Activated T-cell treated with anti-CD3 and anti-CD28 coated beads, Interleukin-2, amount 50 U/mL, for 48 hours (primary cell): ENCODE results near the gene DDX51.

Experiments
- DNase-seq, 2 experiments: peaks; one replicate each; pipeline ENCODE4 v3.0.0-alpha.2; 2020

DDX51 gene

DNA sequence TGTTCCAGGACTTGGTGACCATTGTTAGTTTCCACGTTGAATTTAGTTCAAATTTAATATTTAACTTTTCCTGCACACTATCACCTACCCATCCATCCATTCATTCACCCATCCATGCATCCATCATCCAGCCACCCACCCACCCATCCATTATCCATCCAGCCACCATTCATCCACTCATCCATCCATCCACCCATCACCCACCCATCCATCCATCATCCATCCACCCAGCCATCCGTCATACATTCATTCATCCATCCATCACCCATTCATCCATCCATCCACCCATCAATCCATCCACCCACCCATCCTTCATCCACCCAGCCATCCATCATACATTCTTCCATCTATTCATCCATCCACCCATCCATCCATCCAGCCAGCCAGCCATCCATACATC is 22.0 kb upstream of the DDX51 start:
- no peak for DNase-seq

- no peak for DNase-seq
Observed at GRCh38 chr12:132165584-132165983, 21.5 kb upstream of the DDX51 start.

DNA sequence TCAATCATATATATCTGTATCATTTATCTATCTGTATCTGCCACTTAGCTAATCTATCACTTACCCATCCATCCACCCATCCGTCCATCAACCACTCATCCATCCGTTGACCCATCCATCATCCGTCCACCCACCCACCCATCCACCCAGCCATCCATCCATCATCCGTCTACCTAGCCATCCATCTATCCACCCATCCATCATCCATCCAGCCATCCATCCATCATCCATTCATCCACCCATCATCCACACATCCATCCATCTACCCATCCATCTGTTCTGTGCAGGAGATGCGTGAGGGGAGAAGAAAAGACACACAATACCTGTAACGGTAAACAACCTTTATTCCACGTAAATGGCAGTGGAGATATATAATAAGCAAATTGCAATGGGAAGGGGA is 20.3 kb upstream of the DDX51 start:
- DNase-seq: no peak

- DNase-seq: no peak
Observed at GRCh38 chr12:132163911-132164288, 19.8 kb upstream of the DDX51 start.

GRCh38 chr12:132163041-132163910 is 19.2 kb upstream of the DDX51 start:
- DNase-seq: no peak

DNA sequence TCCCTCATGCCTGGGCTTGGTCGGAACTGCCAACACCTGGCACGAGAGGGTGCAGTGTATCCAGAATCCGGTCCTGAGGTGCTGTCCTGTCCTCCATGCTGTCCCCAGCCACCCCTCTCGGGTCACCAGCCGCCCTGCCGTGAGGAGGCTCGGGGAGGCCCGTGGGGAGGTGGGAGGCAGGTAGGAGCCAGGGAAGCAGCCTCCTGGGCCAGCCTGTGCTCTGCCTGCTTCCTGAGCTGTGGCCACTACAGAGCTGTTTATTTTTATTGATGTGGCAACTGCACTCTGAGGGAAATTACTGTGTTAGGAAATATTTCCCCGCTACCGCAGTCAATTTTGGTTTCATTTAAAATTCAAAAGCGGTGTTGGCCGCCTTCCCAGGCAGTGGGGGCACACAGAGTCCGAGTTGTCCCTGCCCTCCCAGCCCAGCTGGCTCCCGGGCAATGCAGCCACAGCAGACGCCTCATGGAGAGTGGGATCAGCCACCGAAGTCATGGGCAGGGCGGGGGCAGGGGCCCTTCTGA is 18.5 kb upstream of the DDX51 start:
- DNase-seq: no peak

DNA sequence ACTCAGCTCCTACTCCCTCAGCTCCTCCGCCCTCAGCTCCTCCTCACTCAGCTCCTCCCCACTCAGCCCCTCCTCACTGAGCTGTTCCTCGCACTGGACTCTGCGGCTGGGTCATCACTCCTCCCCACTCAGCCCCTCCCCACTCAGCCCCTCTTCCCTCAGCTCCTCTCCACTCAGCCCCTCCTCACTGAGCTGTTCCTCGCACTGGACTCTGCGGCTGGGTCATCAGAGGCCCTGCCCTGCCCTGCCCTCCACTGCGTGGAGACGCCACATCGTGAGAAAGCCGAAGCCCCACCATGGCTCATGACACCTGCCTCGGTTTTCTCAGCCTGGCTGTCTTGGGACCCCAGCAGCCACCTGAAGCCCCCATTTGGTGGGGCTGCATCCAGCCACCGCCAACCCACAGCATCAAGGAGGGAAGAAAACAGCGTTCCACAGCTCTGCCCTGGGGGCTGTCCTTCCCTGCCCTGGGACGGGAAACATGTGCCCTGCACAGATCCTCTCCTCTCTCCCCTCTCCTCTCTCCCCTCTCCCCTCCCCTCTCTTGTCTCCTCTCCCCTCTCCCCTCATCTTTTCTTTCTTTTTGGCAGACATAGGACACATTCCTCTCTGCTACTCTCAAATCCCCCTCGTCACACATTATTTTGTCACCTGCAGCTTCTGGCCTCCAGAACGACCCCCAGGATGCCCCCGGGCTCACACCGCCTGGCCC is 17.8 kb upstream of the DDX51 start:
- no peak for DNase-seq

DNA sequence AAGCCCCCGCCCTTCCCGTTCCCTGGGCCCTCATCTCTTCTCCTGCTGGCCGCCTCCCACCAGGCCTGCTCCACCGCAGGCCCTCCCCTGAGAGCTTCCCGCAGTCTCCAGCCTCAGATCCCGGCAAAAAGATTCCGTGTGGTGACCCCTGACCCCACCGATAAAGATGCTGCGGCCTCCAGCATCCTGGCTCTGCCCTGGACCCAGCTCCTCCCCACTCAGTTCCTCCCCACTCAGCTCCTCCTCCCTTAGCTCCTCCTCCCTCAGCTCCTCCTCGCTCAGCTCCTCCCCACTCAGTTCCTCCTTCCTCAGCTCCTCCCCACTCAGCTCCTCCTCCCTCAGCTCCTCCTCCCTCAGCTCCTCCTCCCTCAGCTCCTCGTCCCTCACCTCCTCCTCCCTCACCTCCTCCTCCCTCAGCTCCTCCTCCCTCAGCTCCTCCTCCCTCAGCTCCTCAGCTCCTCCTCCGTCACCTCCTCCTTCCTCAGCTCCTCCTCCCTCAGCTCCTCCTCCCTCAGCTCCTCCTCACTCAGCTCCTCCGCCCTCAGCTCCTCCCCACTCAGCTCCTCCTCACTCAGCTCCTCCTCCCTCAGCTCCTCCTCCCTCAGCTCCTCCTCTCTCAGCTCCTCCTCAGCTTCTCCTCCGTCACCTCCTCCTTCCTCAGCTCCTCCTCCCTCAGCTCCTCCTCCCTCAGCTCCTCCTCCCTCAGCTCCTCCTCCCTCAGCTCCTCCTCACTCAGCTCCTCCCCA is 17.1 kb upstream of the DDX51 start:
- DNase-seq: no peak

GRCh38 chr12:132160601-132161035 is 16.5 kb upstream of the DDX51 start:
- DNase-seq: no peak

- DNase-seq: no peak
Observed at GRCh38 chr12:132160016-132160415, 15.9 kb upstream of the DDX51 start.

DNA sequence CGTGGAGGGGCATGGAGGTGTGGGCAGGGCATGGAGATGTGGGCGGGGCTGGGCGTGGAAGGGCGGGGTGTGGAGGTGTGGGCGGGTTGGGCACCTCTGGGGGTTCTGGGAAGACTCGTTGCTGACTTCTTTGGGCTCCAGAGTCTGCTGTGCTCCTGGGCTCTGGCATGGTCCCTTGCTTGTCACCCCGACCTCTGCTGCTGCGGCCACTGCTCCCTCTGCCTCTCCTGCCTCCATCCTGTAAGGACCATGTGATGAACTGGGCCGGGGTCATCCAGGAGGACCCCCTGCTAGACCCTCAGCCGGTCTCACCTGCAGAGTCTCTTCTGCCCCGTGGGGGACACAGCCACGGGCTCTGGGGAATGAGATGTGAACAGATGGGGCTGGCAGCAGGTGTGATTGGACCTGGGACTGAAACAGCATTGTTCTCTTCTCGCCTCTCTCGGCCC is 15.5 kb upstream of the DDX51 start:
- DNase-seq: no peak

DNA sequence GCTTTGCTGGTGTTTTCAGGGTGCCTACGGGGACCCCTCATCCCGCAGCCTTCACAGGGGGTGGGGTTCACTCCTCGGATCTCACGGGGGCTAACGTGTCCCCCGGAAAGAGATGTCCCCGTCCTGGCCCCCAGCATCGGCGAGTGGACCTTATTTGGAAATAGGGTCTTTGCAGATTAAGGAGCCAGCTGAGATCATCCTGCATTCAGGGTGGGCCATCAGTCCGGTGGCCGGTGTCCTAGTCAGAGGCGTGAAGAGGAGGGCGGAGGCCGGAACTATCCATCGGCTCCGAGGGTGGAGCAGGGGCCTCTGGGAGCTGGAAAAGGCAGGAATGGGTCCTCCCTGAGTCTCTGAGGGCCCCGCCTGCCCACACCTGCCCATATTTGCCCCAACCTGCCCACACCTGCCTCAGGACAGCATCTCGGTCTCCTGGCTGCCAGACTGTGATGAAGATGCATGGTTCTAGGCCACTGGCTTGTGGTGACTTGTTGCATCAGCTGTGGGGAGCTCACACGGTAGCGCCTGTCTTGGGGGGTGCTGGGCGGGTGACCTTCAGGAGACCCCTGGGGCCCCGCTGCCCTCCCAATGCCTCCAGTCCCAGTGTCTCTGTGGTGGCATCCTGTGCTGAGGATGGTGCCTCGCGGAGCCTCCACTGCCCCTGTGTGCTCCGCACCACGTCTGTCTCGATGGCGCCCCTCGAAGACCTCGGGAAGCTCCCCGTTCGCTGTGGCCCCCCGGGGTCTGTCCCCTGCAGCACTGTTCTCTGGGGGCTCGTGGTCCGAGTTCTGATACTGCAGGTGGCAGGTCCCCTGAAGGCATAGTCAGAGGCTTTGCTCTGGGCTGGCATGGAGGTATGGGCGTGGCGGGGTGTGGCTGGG is 14.8 kb upstream of the DDX51 start:
- no peak for DNase-seq

GRCh38 chr12:132157733-132158409 is 13.8 kb upstream of the DDX51 start:
- no peak for DNase-seq

- DNase-seq: no peak
Observed at GRCh38 chr12:132156573-132157325, 12.6 kb upstream of the DDX51 start.

GRCh38 chr12:132155771-132156572 is 11.9 kb upstream of the DDX51 start:
- no peak for DNase-seq

- DNase-seq: no peak
Observed at GRCh38 chr12:132154941-132155770, 11.0 kb upstream of the DDX51 start.

- DNase-seq: no peak
Observed at GRCh38 chr12:132154341-132154761, 10.2 kb upstream of the DDX51 start.

DNA sequence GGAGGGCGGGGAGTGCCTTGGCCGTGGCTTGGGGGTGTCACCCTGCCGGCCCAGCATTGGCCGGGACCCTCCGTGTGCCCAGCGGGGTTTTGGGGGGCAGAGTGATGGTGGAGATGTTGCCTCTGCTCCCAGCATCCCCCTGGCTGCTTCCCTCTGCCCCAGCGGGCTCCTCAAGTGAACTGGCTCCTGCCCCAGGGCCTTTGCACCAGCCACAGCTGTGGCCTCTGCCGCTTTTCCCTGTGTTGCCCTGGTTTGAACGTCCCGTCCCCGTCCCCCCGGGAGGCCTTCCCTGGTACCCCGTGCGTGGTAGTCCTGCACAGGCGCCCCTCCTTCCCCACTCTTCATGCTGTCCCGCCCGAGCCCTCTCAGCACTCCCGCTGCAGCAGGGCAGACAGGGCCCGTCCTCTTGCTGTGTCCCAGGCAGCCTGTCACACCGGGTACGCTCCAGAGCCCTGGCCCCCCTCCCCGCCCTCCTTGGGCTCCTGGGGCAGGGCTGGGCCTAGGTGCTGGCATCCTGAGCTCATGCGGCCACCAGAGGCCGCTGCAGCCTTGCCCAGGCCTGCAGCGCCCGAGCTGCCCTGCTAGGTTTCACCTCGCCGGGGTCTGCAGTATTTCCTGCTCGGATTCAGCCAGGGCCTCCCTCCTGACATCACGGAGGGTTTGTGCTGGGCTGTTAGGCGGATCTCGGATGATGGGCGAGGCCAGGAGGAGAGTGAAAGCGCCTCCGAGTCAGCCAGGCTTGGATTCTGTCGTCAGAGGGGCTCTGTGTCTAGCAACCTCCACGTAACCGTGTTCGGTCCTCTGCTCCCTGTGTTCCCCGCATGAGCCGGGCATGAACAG is 9.6 kb upstream of the DDX51 start:
- DNase-seq: peak; percentile 72 to 78
